DOHH2 (cell line): Measurements from ENCODE around the gene TIMM23.

Experiments used
- H3F3A ChIP-seq: fragments of 200-600 bp; sonication (generic), shearing (Covaris generic); 2 replicates; pipeline ENCODE4 v1.6.0; 2016; ENCODE audit warnings: antibody characterized with exemption, mild to moderate bottlenecking; ENCODE audit not compliant: control insufficient read depth, insufficient read depth
- H3K27ac ChIP-seq: fragments of 200-600 bp; sonication (generic); 2 replicates; pipeline ENCODE4 v1.5.1; 2014; ENCODE audit warnings: low read depth, mild to moderate bottlenecking, low read length, moderate library complexity
- H3K27me3 ChIP-seq: fragments of 200-600 bp; sonication (generic); 2 replicates; pipeline ENCODE4 v1.6.1; 2014; ENCODE audit warnings: mild to moderate bottlenecking, low read length, mixed read lengths; ENCODE audit not compliant: control insufficient read depth
- H3K36me3 ChIP-seq: fragments of 200-600 bp; sonication (generic); 2 replicates; pipeline ENCODE4 v1.6.1; 2014; ENCODE audit warnings: mild to moderate bottlenecking, low read length, moderate library complexity, mixed read lengths; ENCODE audit not compliant: control insufficient read depth
- H3K4me1 ChIP-seq: fragments of 200-600 bp; sonication (generic); 2 replicates; pipeline ENCODE4 v1.6.1; 2014; ENCODE audit warnings: mild to moderate bottlenecking, low read length, mixed read lengths; ENCODE audit not compliant: control insufficient read depth
- H3K4me2 ChIP-seq: fragments of 200-600 bp; sonication (generic); 2 replicates; pipeline ENCODE4 v1.6.0; 2014; ENCODE audit warnings: mild to moderate bottlenecking, low read length, moderate library complexity
- H3K4me3 ChIP-seq: fragments of 200-600 bp; sonication (generic); 2 replicates; pipeline ENCODE4 v1.5.1; 2014; ENCODE audit warnings: mild to moderate bottlenecking, low read length, mixed read lengths
- H3K79me2 ChIP-seq: fragments of 200-600 bp; sonication (generic); 2 replicates; pipeline ENCODE4 v1.6.1; 2014; ENCODE audit warnings: mild to moderate bottlenecking, low read length, mixed read lengths; ENCODE audit not compliant: control insufficient read depth
- H3K9me2 ChIP-seq: fragments of 200-600 bp; sonication (generic); replicated peaks from 2 replicates; pipeline ENCODE4 v1.6.1; 2014; ENCODE audit warnings: mild to moderate bottlenecking, low read length, mixed read lengths; ENCODE audit not compliant: control insufficient read depth
- H3K9me3 ChIP-seq: fragments of 200-600 bp; sonication (generic); 2 replicates; pipeline ENCODE4 v1.6.1; 2014; ENCODE audit warnings: antibody characterized with exemption, low read length, mixed read lengths; ENCODE audit not compliant: control insufficient read depth, insufficient read depth
- H4K20me1 ChIP-seq: fragments of 200-600 bp; sonication (generic); 2 replicates; pipeline ENCODE4 v1.6.0; 2014; ENCODE audit warnings: low read depth, mild to moderate bottlenecking, antibody characterized with exemption, low read length, moderate library complexity; ENCODE audit not compliant: control insufficient read depth, insufficient read depth
- EZH2phosphoT487 ChIP-seq: fragments of 200-600 bp; sonication (generic); IDR thresholded peaks from 2 replicates; pipeline ENCODE4 v1.6.1; 2017; ENCODE audit warnings: borderline replicate concordance, mild to moderate bottlenecking, antibody characterized with exemption, low read length, moderate library complexity, mixed read lengths
- TF ChIP-seq, protein P1 (sequence below): fragments of 200-600 bp; sonication (generic); IDR thresholded peaks from one replicate; pipeline ENCODE4 v1.5.1; 2014; ENCODE audit warnings: antibody characterized with exemption, mild to moderate bottlenecking, low read depth, low read length; ENCODE audit not compliant: poor library complexity, severe bottlenecking

TIMM23 gene

GRCh38 chr10:46040004-46040403 lies 67.7 kb downstream of the TIMM23 start:
- Histone ChIP-seq H3F3A (no peaks in the 10 kb centered on the region), H3K4me1 (no peaks in the 10 kb centered on the region), H3K36me3 (no peaks in the 10 kb centered on the region), H3K4me2 (no peak overlapping the region), H3K9me3 (no peaks in the 10 kb centered on the region), H3K27ac (no peak overlapping the region), H3K9me2 (no peaks in the 10 kb centered on the region), H4K20me1 (no peaks in the 10 kb centered on the region), H3K4me3 (no peak overlapping the region), H3K27me3 (peaks cover 6% of the 10 kb centered on the region; the same call in 1 of the 2 replicates), H3K79me2 (no peaks in the 10 kb centered on the region)
- no peak for TF ChIP-seq EZH2phosphoT487
- TF ChIP-seq, protein P1, sequence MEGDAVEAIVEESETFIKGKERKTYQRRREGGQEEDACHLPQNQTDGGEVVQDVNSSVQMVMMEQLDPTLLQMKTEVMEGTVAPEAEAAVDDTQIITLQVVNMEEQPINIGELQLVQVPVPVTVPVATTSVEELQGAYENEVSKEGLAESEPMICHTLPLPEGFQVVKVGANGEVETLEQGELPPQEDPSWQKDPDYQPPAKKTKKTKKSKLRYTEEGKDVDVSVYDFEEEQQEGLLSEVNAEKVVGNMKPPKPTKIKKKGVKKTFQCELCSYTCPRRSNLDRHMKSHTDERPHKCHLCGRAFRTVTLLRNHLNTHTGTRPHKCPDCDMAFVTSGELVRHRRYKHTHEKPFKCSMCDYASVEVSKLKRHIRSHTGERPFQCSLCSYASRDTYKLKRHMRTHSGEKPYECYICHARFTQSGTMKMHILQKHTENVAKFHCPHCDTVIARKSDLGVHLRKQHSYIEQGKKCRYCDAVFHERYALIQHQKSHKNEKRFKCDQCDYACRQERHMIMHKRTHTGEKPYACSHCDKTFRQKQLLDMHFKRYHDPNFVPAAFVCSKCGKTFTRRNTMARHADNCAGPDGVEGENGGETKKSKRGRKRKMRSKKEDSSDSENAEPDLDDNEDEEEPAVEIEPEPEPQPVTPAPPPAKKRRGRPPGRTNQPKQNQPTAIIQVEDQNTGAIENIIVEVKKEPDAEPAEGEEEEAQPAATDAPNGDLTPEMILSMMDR, result no peak

GRCh38 chr10:46042527-46042926 lies 70.2 kb downstream of the TIMM23 start:
- Histone ChIP-seq H3K36me3 (no peaks in the 10 kb centered on the region), H3K79me2 (no peaks in the 10 kb centered on the region), H4K20me1 (no peaks in the 10 kb centered on the region), H3K27me3 (peaks cover 15% of the 10 kb centered on the region; the same call in 1 of the 2 replicates), H3K4me2 (no peak overlapping the region), H3K9me3 (no peaks in the 10 kb centered on the region), H3K4me1 (no peaks in the 10 kb centered on the region), H3K4me3 (no peak overlapping the region), H3K27ac (no peak overlapping the region), H3K9me2 (no peaks in the 10 kb centered on the region), H3F3A (no peaks in the 10 kb centered on the region)
- TF ChIP-seq, protein P1, result no peak
- TF ChIP-seq EZH2phosphoT487, result no peak

DNA sequence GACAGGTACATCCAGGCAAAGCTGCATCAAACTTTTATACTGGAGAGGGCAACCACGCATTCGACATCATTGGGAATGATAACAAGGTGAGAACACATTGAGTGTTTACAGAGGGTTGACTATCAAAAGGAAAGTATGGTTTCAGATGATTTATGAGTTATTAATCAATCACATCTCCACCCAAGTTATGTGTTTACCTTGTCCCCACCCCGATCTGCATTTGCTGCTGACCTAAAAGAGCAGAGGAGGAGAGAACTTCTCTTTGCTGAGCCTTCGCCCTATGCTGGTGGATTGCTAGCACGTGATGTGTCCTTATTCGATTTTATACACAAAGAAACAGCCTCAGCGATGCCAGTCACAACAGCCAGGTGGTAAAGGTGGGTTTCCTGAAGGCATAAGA lies 74.0 kb downstream of the TIMM23 start, which contains the start of gene MSMB:
Gene MSMB (minus strand): TSS at position 9 of the 400 bp plus-strand sequence. CDS start 32 bp downstream, outside the sequence.
- H3K4me1 ChIP-seq, result no peaks in the 10 kb centered on the region
- H3K9me3 ChIP-seq, result no peaks in the 10 kb centered on the region
- no peaks in the 10 kb centered on the region for H4K20me1 ChIP-seq
- H3K27me3 ChIP-seq, result peaks cover 17% of the 10 kb centered on the region
- TF ChIP-seq, protein P1, result no peak
- no peak for TF ChIP-seq EZH2phosphoT487
- no peaks in the 10 kb centered on the region for H3K79me2 ChIP-seq
- no peak within 1 kb of the TSS for H3K4me2 ChIP-seq
- H3K36me3 ChIP-seq, result no peaks in the 10 kb centered on the region
- no peaks in the 10 kb centered on the region for H3K9me2 ChIP-seq
- no peak within 1 kb of the TSS for H3K27ac ChIP-seq
- no peak within 1 kb of the TSS for H3K4me3 ChIP-seq
- no peaks in the 10 kb centered on the region for H3F3A ChIP-seq
